Neural progenitor cell (in vitro differentiated cells): ENCODE measurements around the gene GH1.
"Not testable (repeated sequence)": the region's sequence is repeated elsewhere in the genome, so short reads cannot be mapped to it uniquely, and the experiment has no call there.

Experiments used
- EZH2 ChIP-seq: fragments of 200-600 bp; sonication (generic); IDR thresholded peaks from 2 replicates; pipeline ENCODE4 v1.6.1; 2017; ENCODE audit warnings: antibody characterized with exemption, mild to moderate bottlenecking, moderate library complexity
- EZH2phosphoT487 ChIP-seq: fragments of 200-600 bp; sonication (generic); IDR thresholded peaks from 2 replicates; pipeline ENCODE4 v1.6.1; 2017; ENCODE audit warnings: antibody characterized with exemption
- TF ChIP-seq, protein P1 (sequence below): fragments of 200-600 bp; sonication (generic); IDR thresholded peaks from 2 replicates; pipeline ENCODE4 v1.5.1; 2017; ENCODE audit warnings: antibody characterized with exemption, mild to moderate bottlenecking

GRCh38 chr17:63881337-63881736, 37.3 kb downstream of the GH1 start:
- TF ChIP-seq, protein P1, sequence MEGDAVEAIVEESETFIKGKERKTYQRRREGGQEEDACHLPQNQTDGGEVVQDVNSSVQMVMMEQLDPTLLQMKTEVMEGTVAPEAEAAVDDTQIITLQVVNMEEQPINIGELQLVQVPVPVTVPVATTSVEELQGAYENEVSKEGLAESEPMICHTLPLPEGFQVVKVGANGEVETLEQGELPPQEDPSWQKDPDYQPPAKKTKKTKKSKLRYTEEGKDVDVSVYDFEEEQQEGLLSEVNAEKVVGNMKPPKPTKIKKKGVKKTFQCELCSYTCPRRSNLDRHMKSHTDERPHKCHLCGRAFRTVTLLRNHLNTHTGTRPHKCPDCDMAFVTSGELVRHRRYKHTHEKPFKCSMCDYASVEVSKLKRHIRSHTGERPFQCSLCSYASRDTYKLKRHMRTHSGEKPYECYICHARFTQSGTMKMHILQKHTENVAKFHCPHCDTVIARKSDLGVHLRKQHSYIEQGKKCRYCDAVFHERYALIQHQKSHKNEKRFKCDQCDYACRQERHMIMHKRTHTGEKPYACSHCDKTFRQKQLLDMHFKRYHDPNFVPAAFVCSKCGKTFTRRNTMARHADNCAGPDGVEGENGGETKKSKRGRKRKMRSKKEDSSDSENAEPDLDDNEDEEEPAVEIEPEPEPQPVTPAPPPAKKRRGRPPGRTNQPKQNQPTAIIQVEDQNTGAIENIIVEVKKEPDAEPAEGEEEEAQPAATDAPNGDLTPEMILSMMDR: peak; percentile 31
- TF ChIP-seq EZH2, EZH2phosphoT487: not testable (repeated sequence)
